Activated T-helper 17 cell treated with anti-CD3 and anti-CD28 coated beads, Interleukin-2, amount 50 U/mL, for 72 hours (primary cell): ENCODE measurements around the gene ASAP2. TPM values are rescaled to one million over a fixed set of nuclear protein-coding genes. Genes with fewer than 3 reads are reported as not detected.

ENCODE experiments used
- ATAC-seq: fragments of 150-1000 bp; cut with Tn5 transposase; replicated peaks from 2 replicates; pipeline ENCODE4 v1.10.0; 2021; ENCODE audit warnings: mild to moderate bottlenecking, moderate library complexity
- H3K27ac Mint-ChIP-seq: one replicate; pipeline ENCODE4 v1.8.0; 2022; ENCODE audit warnings: mixed read lengths
- H3K27me3 Mint-ChIP-seq: one replicate; pipeline ENCODE4 v1.8.0; 2022; ENCODE audit warnings: mixed read lengths
- H3K36me3 Mint-ChIP-seq: one replicate; pipeline ENCODE4 v1.8.0; 2022; ENCODE audit warnings: low read depth, mild to moderate bottlenecking, mixed read lengths
- H3K4me1 Mint-ChIP-seq: one replicate; pipeline ENCODE4 v1.8.0; 2022; ENCODE audit warnings: mixed read lengths
- H3K4me3 Mint-ChIP-seq: one replicate; pipeline ENCODE4 v1.8.0; 2022; ENCODE audit warnings: mild to moderate bottlenecking, mixed read lengths
- H3K9me3 Mint-ChIP-seq: one replicate; pipeline ENCODE4 v1.8.0; 2022; ENCODE audit warnings: mixed read lengths
- total RNA-seq, 2 donors: library from RNA; stranded (reverse); gene quantifications; one replicate each; pipeline ENCODE4 v1.2.3, GENCODE V29; 2022

The ASAP2 gene
- total RNA-seq, 2 donors from 2014 or later = 0.17 to 0.19 TPM

- Mint-ChIP-seq H3K27ac (no peak overlapping the region), H3K4me1 (no peaks in the 10 kb centered on the region)
These were observed 200.1 kb downstream of the ASAP2 start for GRCh38 chr2:9406529-9407362.

GRCh38 chr2:9407363-9407811 lies 200.8 kb downstream of the ASAP2 start:
- Mint-ChIP-seq H3K36me3 (peaks cover 59% of the 10 kb centered on the region), H3K27me3 (no peaks in the 10 kb centered on the region), H3K9me3 (no peaks in the 10 kb centered on the region), H3K4me1 (no peaks in the 10 kb centered on the region), H3K27ac (no peak overlapping the region), H3K4me3 (no peak overlapping the region)
- ATAC-seq = no peak

More at GRCh38 chr2:9406529-9407362, 200.1 kb downstream of the ASAP2 start:
- H3K36me3 Mint-ChIP-seq = peaks cover 53% of the 10 kb centered on the region
- no peak for ATAC-seq
- H3K4me3 Mint-ChIP-seq = no peak overlapping the region
- H3K27me3 Mint-ChIP-seq = no peaks in the 10 kb centered on the region
- H3K9me3 Mint-ChIP-seq = no peaks in the 10 kb centered on the region

GRCh38 chr2:9408641-9409151 lies 202.1 kb downstream of the ASAP2 start:
- Mint-ChIP-seq H3K9me3 (no peaks in the 10 kb centered on the region), H3K36me3 (peaks cover 73% of the 10 kb centered on the region), H3K27me3 (no peaks in the 10 kb centered on the region), H3K27ac (no peak overlapping the region), H3K4me1 (peaks cover under 1% of the 10 kb centered on the region), H3K4me3 (no peak overlapping the region)
- no peak for ATAC-seq

DNA sequence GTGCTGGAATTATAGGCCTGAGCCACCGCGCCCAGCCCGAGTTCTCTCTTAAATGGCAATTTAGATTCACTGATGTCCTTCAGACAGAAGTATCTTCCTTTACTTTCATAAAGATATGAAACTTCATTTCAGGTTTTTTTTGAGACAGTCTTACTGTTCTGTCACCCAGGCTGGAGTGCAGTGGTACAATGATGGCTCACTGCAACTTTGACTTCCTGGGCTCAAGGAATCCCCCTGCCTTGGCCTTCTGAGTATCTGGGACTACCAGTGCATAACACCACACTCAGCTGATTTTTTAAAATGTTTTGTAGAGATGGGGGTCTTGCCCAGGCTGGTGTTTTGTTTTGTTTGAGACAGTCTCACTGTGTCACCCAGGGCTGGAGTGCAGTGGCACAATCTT lies 203.5 kb downstream of the ASAP2 start:
- Mint-ChIP-seq H3K4me3 (no peak overlapping the region), H3K27me3 (no peaks in the 10 kb centered on the region), H3K36me3 (peaks cover 86% of the 10 kb centered on the region), H3K27ac (no peak overlapping the region), H3K4me1 (peaks cover 4% of the 10 kb centered on the region), H3K9me3 (no peaks in the 10 kb centered on the region)
- no peak for ATAC-seq

DNA sequence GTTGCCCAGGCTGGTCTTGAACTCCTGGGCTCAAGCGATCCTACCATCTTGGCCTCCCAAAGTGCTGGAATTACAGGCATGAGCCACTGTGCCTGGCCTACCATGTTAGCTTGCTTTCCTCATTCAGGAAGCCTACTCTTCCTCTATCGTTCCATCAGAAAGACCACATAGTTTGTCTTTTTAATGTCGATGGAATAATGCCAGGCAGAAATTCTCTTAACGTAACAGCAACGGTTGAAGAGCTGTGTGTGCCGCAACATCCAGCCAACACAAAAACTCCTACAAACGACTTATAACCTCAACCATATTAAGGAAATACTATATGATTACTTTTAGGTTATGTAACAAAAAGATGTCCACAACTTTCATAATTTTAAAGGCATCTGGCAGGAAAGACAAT lies 206.2 kb downstream of the ASAP2 start:
- Mint-ChIP-seq H3K4me3 (no peak overlapping the region), H3K36me3 (peaks cover 99% of the 10 kb centered on the region), H3K9me3 (no peaks in the 10 kb centered on the region), H3K27ac (no peak overlapping the region), H3K27me3 (no peaks in the 10 kb centered on the region), H3K4me1 (peaks cover 16% of the 10 kb centered on the region)
- no peak for ATAC-seq

- Mint-ChIP-seq H3K27ac (peak overlapping the region; percentile 0), H3K36me3 (peaks cover 97% of the 10 kb centered on the region), H3K4me1 (peaks cover 37% of the 10 kb centered on the region)
These were observed 209.0 kb downstream of the ASAP2 start for GRCh38 chr2:9415516-9416169.

GRCh38 chr2:9416267-9416961 lies 209.8 kb downstream of the ASAP2 start:
- peak overlapping the region; percentile 0 for H3K27ac Mint-ChIP-seq
- no peaks in the 10 kb centered on the region for H3K9me3 Mint-ChIP-seq
- no peak for ATAC-seq
- peaks cover 38% of the 10 kb centered on the region for H3K4me1 Mint-ChIP-seq
- no peaks in the 10 kb centered on the region for H3K27me3 Mint-ChIP-seq
- peaks cover 94% of the 10 kb centered on the region for H3K36me3 Mint-ChIP-seq
- H3K4me3 Mint-ChIP-seq = peak overlapping the region; percentile 0

More at GRCh38 chr2:9415516-9416169, 209.0 kb downstream of the ASAP2 start:
- Mint-ChIP-seq H3K27me3 (no peaks in the 10 kb centered on the region), H3K9me3 (no peaks in the 10 kb centered on the region), H3K4me3 (peak overlapping the region; percentile 0)
- ATAC-seq = peak; percentile 19

- Mint-ChIP-seq H3K4me1 (peaks cover 42% of the 10 kb centered on the region), H3K4me3 (no peak overlapping the region), H3K9me3 (no peaks in the 10 kb centered on the region), H3K27ac (peak overlapping the region; percentile 0), H3K27me3 (no peaks in the 10 kb centered on the region), H3K36me3 (peaks cover 94% of the 10 kb centered on the region)
- ATAC-seq = no peak
These were observed 210.3 kb downstream of the ASAP2 start for GRCh38 chr2:9416962-9417316.

DNA sequence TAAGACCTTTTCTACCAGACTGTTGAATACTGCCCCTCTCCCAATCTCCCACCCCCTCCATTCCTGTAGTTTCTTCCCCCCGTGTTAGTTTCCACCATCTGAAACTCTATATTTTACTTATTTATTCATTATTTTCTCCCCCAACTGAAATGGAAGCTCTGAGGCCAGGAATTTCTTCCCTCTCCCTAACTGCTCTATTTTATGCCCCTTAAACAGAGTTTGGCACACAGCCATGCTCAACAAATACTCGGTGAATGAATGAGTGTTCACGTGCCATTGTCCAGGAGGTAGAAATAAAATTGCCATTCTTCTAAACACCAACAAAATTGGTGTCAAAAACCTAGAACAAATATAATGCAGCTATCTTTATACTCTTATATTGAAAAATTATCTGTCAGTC lies 211.1 kb downstream of the ASAP2 start:
- Mint-ChIP-seq H3K27ac (peak overlapping the region; percentile 0), H3K4me3 (no peak overlapping the region), H3K4me1 (peaks cover 48% of the 10 kb centered on the region), H3K27me3 (no peaks in the 10 kb centered on the region), H3K9me3 (no peaks in the 10 kb centered on the region), H3K36me3 (peaks cover 94% of the 10 kb centered on the region)
- ATAC-seq = no peak

GRCh38 chr2:9418746-9419145 lies 212.1 kb downstream of the ASAP2 start:
- peak overlapping the region; percentile 37 for H3K4me3 Mint-ChIP-seq
- ATAC-seq = no peak
- peak overlapping the region; percentile 43 for H3K27ac Mint-ChIP-seq
- H3K9me3 Mint-ChIP-seq = no peaks in the 10 kb centered on the region
- peaks cover 90% of the 10 kb centered on the region for H3K36me3 Mint-ChIP-seq
- H3K4me1 Mint-ChIP-seq = peaks cover 48% of the 10 kb centered on the region
- H3K27me3 Mint-ChIP-seq = no peaks in the 10 kb centered on the region

DNA sequence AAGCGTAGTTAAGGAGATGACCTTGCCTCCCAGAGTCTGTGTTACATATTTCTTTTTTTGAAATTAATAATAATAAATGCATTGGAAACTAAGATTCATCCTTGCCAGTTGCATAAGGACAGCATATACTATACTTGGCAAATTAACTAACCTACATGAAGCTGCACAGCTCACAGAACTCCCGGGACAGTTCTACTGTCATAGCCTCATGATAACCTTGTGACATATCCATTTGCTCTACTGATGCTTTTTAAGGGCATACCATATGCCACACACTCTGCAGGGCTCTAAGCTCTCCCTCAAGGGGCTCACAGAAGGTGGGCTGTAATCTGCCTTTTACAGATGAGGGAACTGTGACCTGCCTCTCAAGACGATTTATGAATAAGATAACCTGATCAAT lies 212.9 kb downstream of the ASAP2 start:
- Mint-ChIP-seq H3K36me3 (peaks cover 87% of the 10 kb centered on the region), H3K27ac (peak overlapping the region; percentile 43), H3K27me3 (no peaks in the 10 kb centered on the region), H3K4me1 (peaks cover 44% of the 10 kb centered on the region), H3K9me3 (no peaks in the 10 kb centered on the region), H3K4me3 (peak overlapping the region; percentile 37)
- no peak for ATAC-seq

DNA sequence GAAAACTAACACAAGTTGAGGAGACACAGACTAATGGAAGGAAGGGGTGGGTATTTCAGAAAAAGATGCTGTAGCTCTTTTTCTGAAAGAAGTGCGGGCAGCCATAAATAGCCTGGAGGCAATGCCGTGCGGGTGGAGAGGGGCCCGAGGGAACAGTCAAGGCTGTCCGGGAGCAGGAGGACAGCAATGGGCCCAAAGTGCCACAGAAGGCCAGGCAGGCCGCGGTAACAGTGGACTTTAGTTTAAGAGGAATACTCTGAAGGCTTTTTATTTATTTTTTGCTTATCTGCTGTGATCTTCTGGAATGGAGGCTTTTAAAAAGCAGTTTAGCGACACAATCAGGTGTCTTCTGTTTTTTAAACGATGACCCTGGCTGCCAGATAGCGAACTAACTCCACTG lies 213.9 kb downstream of the ASAP2 start:
- Mint-ChIP-seq H3K36me3 (peaks cover 78% of the 10 kb centered on the region), H3K4me1 (peaks cover 44% of the 10 kb centered on the region), H3K9me3 (no peaks in the 10 kb centered on the region), H3K27ac (peak overlapping the region; percentile 43), H3K27me3 (no peaks in the 10 kb centered on the region), H3K4me3 (peak overlapping the region; percentile 37)
- ATAC-seq = no peak

DNA sequence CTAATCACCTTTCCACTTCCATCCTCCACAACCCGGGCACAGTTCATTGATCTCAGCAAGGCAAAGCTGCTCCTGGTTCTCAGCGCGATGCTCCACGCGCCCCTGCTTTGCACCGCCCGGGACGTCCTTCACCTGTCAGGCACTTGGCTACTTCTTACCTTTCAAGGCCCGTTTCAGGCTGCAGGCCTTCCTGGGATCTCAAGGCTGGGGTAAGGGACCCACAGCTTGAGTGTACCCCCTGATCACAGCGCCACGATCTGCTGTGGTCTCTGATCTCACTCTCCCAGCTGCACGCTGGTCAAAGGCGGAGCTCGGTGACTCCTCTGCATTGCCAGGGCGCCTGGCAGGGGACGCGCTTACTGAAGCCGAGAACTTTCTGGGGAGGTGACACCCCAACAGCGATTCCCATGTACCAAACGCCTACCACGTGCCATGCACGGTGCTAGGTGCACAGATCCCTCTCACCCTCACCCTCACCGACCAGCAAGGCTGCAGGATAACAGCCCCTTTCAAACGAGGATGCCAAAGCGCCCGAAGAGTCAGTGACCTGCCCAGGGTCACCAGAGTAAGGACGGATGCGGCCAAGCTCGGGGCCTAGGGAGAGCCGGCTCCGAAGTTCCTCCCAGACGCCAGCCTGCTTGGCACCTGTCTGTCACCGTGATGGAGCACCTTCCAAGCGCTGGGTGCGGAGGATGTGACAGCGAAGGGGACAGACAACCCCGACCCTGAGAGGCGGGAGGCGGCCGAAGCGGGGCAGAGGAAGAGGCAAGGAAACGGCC lies 215.9 kb downstream of the ASAP2 start:
- Mint-ChIP-seq H3K27ac (no peak overlapping the region), H3K4me3 (no peak overlapping the region), H3K4me1 (peaks cover 35% of the 10 kb centered on the region)

More for the DNA sequence above, 215.9 kb downstream of the ASAP2 start:
- H3K9me3 Mint-ChIP-seq = no peaks in the 10 kb centered on the region
- peak; percentile 49 for ATAC-seq
- H3K27me3 Mint-ChIP-seq = no peaks in the 10 kb centered on the region
- H3K36me3 Mint-ChIP-seq = peaks cover 58% of the 10 kb centered on the region
